WTC11 (cell line): ENCODE measurements around the gene AGAP1. TPM values are rescaled to one million over a fixed set of nuclear protein-coding genes. Genes with fewer than 3 reads are reported as not detected.

ENCODE experiments used
- ATAC-seq: fragments of 200-7000 bp; cut with Tn5 transposase; 2 replicates; pipeline ENCODE4 v1.10.0; 2021; ENCODE audit warnings: mild to moderate bottlenecking, moderate library complexity
- CTCF ChIA-PET: fragments of 300-600 bp; sonication (Branson Sonifier 250); formaldehyde crosslinking; loops from one replicate; lab custom pipeline; 2021; ENCODE audit warnings: antibody characterized with exemption; lab: Charles Lee
- POLR2A ChIA-PET: fragments of 350-600 bp; sonication (Branson Sonifier 250); formaldehyde crosslinking; loops from one replicate; lab custom pipeline; 2021; ENCODE audit warnings: antibody characterized with exemption; lab: Charles Lee
- DNase-seq: peaks from one replicate; pipeline ENCODE4 v3.0.0; 2021; ENCODE audit warnings: low spot score
- H3K27ac Mint-ChIP-seq: 2 replicates; pipeline ENCODE4 v1.8.0; 2021; ENCODE audit warnings: mixed read lengths
- H3K27me3 Mint-ChIP-seq: 2 replicates; pipeline ENCODE4 v1.8.0; 2021; ENCODE audit warnings: low read depth, mild to moderate bottlenecking, moderate library complexity, mixed read lengths
- H3K36me3 Mint-ChIP-seq: 2 replicates; pipeline ENCODE4 v1.8.0; 2021; ENCODE audit warnings: mixed read lengths
- H3K4me1 Mint-ChIP-seq: 2 replicates; pipeline ENCODE4 v1.8.0; 2022; ENCODE audit warnings: mixed read lengths
- H3K4me3 Mint-ChIP-seq: 2 replicates; pipeline ENCODE4 v1.8.0; 2021; ENCODE audit warnings: mild to moderate bottlenecking, moderate library complexity, mixed read lengths
- H3K9me3 Mint-ChIP-seq: 2 replicates; pipeline ENCODE4 v1.8.0; 2021; ENCODE audit warnings: mixed read lengths
- ARID4B ChIP-seq: sonication (generic); formaldehyde crosslinking; IDR thresholded peaks from 2 replicates; pipeline ENCODE4 v1.8.0; 2023; ENCODE audit warnings: missing genetic modification reagents, mild to moderate bottlenecking, borderline replicate concordance
- ATF1 ChIP-seq: sonication (generic); formaldehyde crosslinking; IDR thresholded peaks from 2 replicates; pipeline ENCODE4 v1.8.1; 2023; ENCODE audit warnings: mild to moderate bottlenecking, moderate library complexity, missing genetic modification reagents
- ATF2 ChIP-seq: sonication (generic); formaldehyde crosslinking; IDR thresholded peaks from 2 replicates; pipeline ENCODE4 v1.8.1; 2022; ENCODE audit warnings: low read depth, missing genetic modification reagents, borderline replicate concordance
- ATF6 ChIP-seq: sonication (generic); formaldehyde crosslinking; IDR thresholded peaks from 2 replicates; pipeline ENCODE4 v1.8.1; 2023; ENCODE audit warnings: mild to moderate bottlenecking, missing genetic modification reagents
- CBFB ChIP-seq: sonication (generic); formaldehyde crosslinking; IDR thresholded peaks from 2 replicates; pipeline ENCODE4 v1.8.1; 2022; ENCODE audit warnings: mild to moderate bottlenecking, low read depth, missing genetic modification reagents
- CREB1 ChIP-seq: sonication (generic); formaldehyde crosslinking; IDR thresholded peaks from 2 replicates; pipeline ENCODE4 v1.8.0; 2023; ENCODE audit warnings: mild to moderate bottlenecking, missing genetic modification reagents
- E2F5 ChIP-seq: sonication (generic); formaldehyde crosslinking; IDR thresholded peaks from 2 replicates; pipeline ENCODE4 v1.8.1; 2022; ENCODE audit warnings: mild to moderate bottlenecking, moderate library complexity, missing genetic modification reagents
- ETV6 ChIP-seq: sonication (generic); formaldehyde crosslinking; IDR thresholded peaks from 2 replicates; pipeline ENCODE4 v1.8.1; 2022; ENCODE audit warnings: mild to moderate bottlenecking, missing genetic modification reagents
- GRHL2 ChIP-seq: fragments of 250-450 bp; sonication (Bioruptor Pico); IDR thresholded peaks from 2 replicates; pipeline ENCODE4 v1.8.0; 2022; ENCODE audit warnings: mild to moderate bottlenecking, moderate library complexity; ENCODE audit not compliant: insufficient replicate concordance, severe bottlenecking
- GTF2I ChIP-seq: fragments of 250-450 bp; sonication (Bioruptor Pico); conservative IDR thresholded peaks from 2 replicates; pipeline ENCODE4 v1.4.0; 2021; ENCODE audit warnings: mild to moderate bottlenecking
- HMGXB4 ChIP-seq: sonication (generic); formaldehyde crosslinking; IDR thresholded peaks from 2 replicates; pipeline ENCODE4 v1.8.1; 2023; ENCODE audit warnings: mild to moderate bottlenecking, moderate library complexity, missing genetic modification reagents
- JAZF1 ChIP-seq: fragments of 250-450 bp; sonication (Bioruptor Pico); IDR thresholded peaks from 2 replicates; pipeline ENCODE4 v1.9.0; 2021; ENCODE audit warnings: moderate library complexity, mild to moderate bottlenecking, inconsistent platforms
- SMAD3 ChIP-seq: sonication (generic); formaldehyde crosslinking; IDR thresholded peaks from 2 replicates; pipeline ENCODE4 v1.8.0; 2022; ENCODE audit warnings: missing genetic modification reagents, mild to moderate bottlenecking, borderline replicate concordance
- TEAD1 ChIP-seq: sonication (generic); formaldehyde crosslinking; IDR thresholded peaks from 2 replicates; pipeline ENCODE4 v1.8.0; 2022; ENCODE audit warnings: mild to moderate bottlenecking, missing genetic modification reagents
- TP53 ChIP-seq: sonication (generic); formaldehyde crosslinking; IDR thresholded peaks from 2 replicates; pipeline ENCODE4 v1.8.1; 2023; ENCODE audit warnings: mild to moderate bottlenecking, missing genetic modification reagents
- USF2 ChIP-seq: sonication (generic); formaldehyde crosslinking; IDR thresholded peaks from 2 replicates; pipeline ENCODE4 v1.8.1; 2023; ENCODE audit warnings: mild to moderate bottlenecking, missing genetic modification reagents, moderate library complexity
- ZNF232 ChIP-seq: sonication (generic); formaldehyde crosslinking; IDR thresholded peaks from 2 replicates; pipeline ENCODE4 v1.8.0; 2022; ENCODE audit warnings: mild to moderate bottlenecking, missing genetic modification reagents
- ZNF532 ChIP-seq: fragments of 250-450 bp; sonication (Bioruptor Pico); IDR thresholded peaks from 2 replicates; pipeline ENCODE4 v1.9.0; 2021; ENCODE audit warnings: mild to moderate bottlenecking, borderline replicate concordance
- total RNA-seq: library from RNA; stranded (reverse); gene quantifications from 3 replicates; pipeline ENCODE4 v1.2.3, GENCODE V29; 2021

The AGAP1 gene
- total RNA-seq, 1 experiment from 2014 or later, result 49.3 TPM

- DNase-seq (no peak), ATAC-seq (no peak)
- CTCF ChIA-PET, result no interaction called here
- POLR2A ChIA-PET, result no interaction called here
- no peaks in the 10 kb centered on the region for H3K9me3 Mint-ChIP-seq
- H3K4me1 Mint-ChIP-seq, result peaks cover 28% of the 10 kb centered on the region
- no peak overlapping the region for H3K27ac Mint-ChIP-seq
- no peak overlapping the region for H3K4me3 Mint-ChIP-seq
- TF ChIP-seq ETV6 (CRISPR knock-in tag) (no peak), USF2 (CRISPR knock-in tag) (no peak), JAZF1 (CRISPR knock-in tag) (no peak), ATF2 (CRISPR knock-in tag) (no peak), ZNF532 (no peak), HMGXB4 (CRISPR knock-in tag) (no peak), SMAD3 (CRISPR knock-in tag) (no peak), GRHL2 (CRISPR knock-in tag) (no peak), CREB1 (CRISPR knock-in tag) (no peak)
- H3K27me3 Mint-ChIP-seq, result no peaks in the 10 kb centered on the region
- peaks cover 27% of the 10 kb centered on the region for H3K36me3 Mint-ChIP-seq
These were observed 319.6 kb downstream of the AGAP1 start for GRCh38 chr2:235813398-235813797.

- peaks cover 13% of the 10 kb centered on the region for H3K36me3 Mint-ChIP-seq
- no peak for TF ChIP-seq ATF1
- TF ChIP-seq ATF6 (CRISPR knock-in tag), result no peak
- TF ChIP-seq CBFB, result no peak
- no peak for TF ChIP-seq E2F5 (CRISPR knock-in tag)
- no peak for TF ChIP-seq ZNF232 (CRISPR knock-in tag)
- TF ChIP-seq TP53, result no peak
- TF ChIP-seq ARID4B (CRISPR knock-in tag), result no peak
- no peak for TF ChIP-seq GTF2I (CRISPR knock-in tag)
- no peak for TF ChIP-seq TEAD1 (CRISPR knock-in tag)
- TF ChIP-seq, all 79 proteins: peak for 0
- DNase-seq (no peak), ATAC-seq (no peak)
- Mint-ChIP-seq H3K27ac (no peak overlapping the region), H3K9me3 (peaks cover 5% of the 10 kb centered on the region), H3K4me3 (no peak overlapping the region), H3K4me1 (no peaks in the 10 kb centered on the region), H3K27me3 (no peaks in the 10 kb centered on the region)
- CTCF ChIA-PET, result no interaction called here
- POLR2A ChIA-PET, result no interaction called here
These were observed 326.7 kb downstream of the AGAP1 start for GRCh38 chr2:235820571-235820970.
